Prostate gland (tissue), 2 donors: ENCODE results near the gene PWWP2B. TPM values are rescaled to one million over a fixed set of nuclear protein-coding genes. Genes with fewer than 3 reads are reported as not detected.

Source experiments
- DNase-seq: peaks from one replicate; pipeline ENCODE4 v3.0.0-alpha.2; 2019; ENCODE audit warnings: low spot score
- H3K27ac ChIP-seq, 2 donors: fragments of 200-600 bp; sonication (generic); 2 replicates each; pipeline ENCODE4 v1.5.1; 2017 to 2019
- H3K27me3 ChIP-seq: fragments of 200-600 bp; sonication (generic); replicated peaks from 2 replicates; pipeline ENCODE4 v1.5.1; 2019; ENCODE audit not compliant: insufficient read depth
- H3K36me3 ChIP-seq, 2 donors: fragments of 200-600 bp; sonication (generic); 1 replicate in 1 of 2; 2 replicates in 1 of 2; pipeline versions ENCODE4 v1.5.1 to v1.8.1; 2017 to 2019
- H3K4me1 ChIP-seq: fragments of 200-600 bp; sonication (generic); replicated peaks from 2 replicates; pipeline ENCODE4 v1.5.1; 2019
- H3K4me3 ChIP-seq, 2 donors: fragments of 200-600 bp; sonication (generic); 2 replicates each; pipeline ENCODE4 v1.5.1; 2017 to 2019
- H3K9me3 ChIP-seq: fragments of 200-600 bp; sonication (generic); 2 replicates; pipeline ENCODE4 v1.5.1; 2017
- CTCF ChIP-seq, 4 experiments: fragments of 200-600 bp in 2 of 4; fragments of 450-650 bp in 2 of 4; sonication (generic) in 2 of 4; IDR thresholded peaks; 1 replicate in 3 of 4; 2 replicates in 1 of 4; pipeline ENCODE4 v1.5.1; 2016 to 2019; ENCODE audit warnings: antibody characterized with exemption in 4 of 4, mild to moderate bottlenecking in 2 of 4, moderate library complexity in 2 of 4
- POLR2A ChIP-seq: fragments of 450-650 bp; IDR thresholded peaks from one replicate; pipeline ENCODE4 v1.6.1; 2016; ENCODE audit warnings: antibody characterized with exemption, mild to moderate bottlenecking
- POLR2AphosphoS5 ChIP-seq: sonication (generic); formaldehyde crosslinking; IDR thresholded peaks from one replicate; pipeline ENCODE4 v1.6.1; 2017; ENCODE audit warnings: antibody characterized with exemption
- WGBS: methylation state at CpG from one replicate; pipeline ENCODE4 v1.1.5; 2018; 5-methylcytosine and 5-hydroxymethylcytosine counted together
- intact Hi-C: fragments of 100-400 bp; cut with DNase I; formaldehyde crosslinking; loops from one replicate; pipeline ENCODE4 v1.14.2; 2022
- total RNA-seq, 2 donors: library from RNA; depleted of rRNA; stranded (reverse); fragments of >200 nt; gene quantifications; one replicate each; pipeline ENCODE4 v1.1.0, GENCODE V29; 2016

Gene PWWP2B
- total RNA-seq, 2 donors from 2014 or later = 27.5 to 36.6 TPM

GRCh38 chr10:132425757-132426155, 28.8 kb downstream of the PWWP2B start:
- H3K4me1 ChIP-seq = peaks cover 15% of the 10 kb centered on the region
- WGBS = 81% methylated on average over 9 of the region's 9 CpGs
- TF ChIP-seq POLR2AphosphoS5 = no peak
- TF ChIP-seq CTCF (IDR thresholded peaks at IDR 0.05) = no peak
- TF ChIP-seq POLR2A = no peak

GRCh38 chr10:132427006-132427771, 30.2 kb downstream of the PWWP2B start:
- TF ChIP-seq POLR2A (no peak), POLR2AphosphoS5 (no peak), CTCF (IDR thresholded peaks at IDR 0.05) (no peak)
- Histone ChIP-seq H3K4me3 (no peak overlapping the region), H3K27ac (no peak overlapping the region), H3K9me3 (no peaks in the 10 kb centered on the region), H3K4me1 (peaks cover under 1% of the 10 kb centered on the region), H3K27me3 (no peaks in the 10 kb centered on the region), H3K36me3 (no peaks in the 10 kb centered on the region)
- no peak for DNase-seq
- intact Hi-C loops = no loop called here
- WGBS = 96% methylated on average over 10 of the region's 10 CpGs

More at GRCh38 chr10:132425757-132426155, 28.8 kb downstream of the PWWP2B start:
- Histone ChIP-seq H3K36me3 (no peaks in the 10 kb centered on the region), H3K9me3 (no peaks in the 10 kb centered on the region), H3K4me3 (no peak overlapping the region), H3K27ac (no peak overlapping the region), H3K27me3 (no peaks in the 10 kb centered on the region)
- intact Hi-C loops = no loop called here
- DNase-seq = no peak

GRCh38 chr10:132427939-132428367, 31.0 kb downstream of the PWWP2B start:
- Histone ChIP-seq H3K9me3 (no peaks in the 10 kb centered on the region), H3K27me3 (no peaks in the 10 kb centered on the region), H3K36me3 (no peaks in the 10 kb centered on the region), H3K4me1 (no peaks in the 10 kb centered on the region), H3K27ac (no peak overlapping the region), H3K4me3 (no peak overlapping the region)
- no peak for DNase-seq
- intact Hi-C loops = no loop called here
- WGBS = 91% methylated on average over 2 of the region's 2 CpGs
- TF ChIP-seq CTCF (IDR thresholded peaks at IDR 0.05) (no peak), POLR2A (no peak), POLR2AphosphoS5 (no peak)

GRCh38 chr10:132428486-132428995, 31.5 kb downstream of the PWWP2B start:
- TF ChIP-seq POLR2AphosphoS5 = no peak
- no peak for TF ChIP-seq POLR2A
- no peak for TF ChIP-seq CTCF (IDR thresholded peaks at IDR 0.05)
- intact Hi-C loops = no loop called here
- no peaks in the 10 kb centered on the region for H3K36me3 ChIP-seq
- H3K27me3 ChIP-seq = no peaks in the 10 kb centered on the region
- H3K9me3 ChIP-seq = no peaks in the 10 kb centered on the region
- no peak for DNase-seq
- H3K4me3 ChIP-seq = no peak overlapping the region
- no peaks in the 10 kb centered on the region for H3K4me1 ChIP-seq
- no peak overlapping the region for H3K27ac ChIP-seq
- WGBS = 94% methylated on average over 11 of the region's 11 CpGs
